AG08396 (cell line): ENCODE measurements around the gene NRL.

ENCODE experiments used
- DNase-seq: peaks from one replicate; pipeline ENCODE4 v3.0.0; 2012; ENCODE audit warnings: low spot score, mixed read lengths

NRL gene

GRCh38 chr14:24080888-24081738, 33.6 kb downstream of the NRL start:
- DNase-seq = peak; percentile 77

GRCh38 chr14:24080142-24080530, 34.6 kb downstream of the NRL start:
- no peak for DNase-seq

DNA sequence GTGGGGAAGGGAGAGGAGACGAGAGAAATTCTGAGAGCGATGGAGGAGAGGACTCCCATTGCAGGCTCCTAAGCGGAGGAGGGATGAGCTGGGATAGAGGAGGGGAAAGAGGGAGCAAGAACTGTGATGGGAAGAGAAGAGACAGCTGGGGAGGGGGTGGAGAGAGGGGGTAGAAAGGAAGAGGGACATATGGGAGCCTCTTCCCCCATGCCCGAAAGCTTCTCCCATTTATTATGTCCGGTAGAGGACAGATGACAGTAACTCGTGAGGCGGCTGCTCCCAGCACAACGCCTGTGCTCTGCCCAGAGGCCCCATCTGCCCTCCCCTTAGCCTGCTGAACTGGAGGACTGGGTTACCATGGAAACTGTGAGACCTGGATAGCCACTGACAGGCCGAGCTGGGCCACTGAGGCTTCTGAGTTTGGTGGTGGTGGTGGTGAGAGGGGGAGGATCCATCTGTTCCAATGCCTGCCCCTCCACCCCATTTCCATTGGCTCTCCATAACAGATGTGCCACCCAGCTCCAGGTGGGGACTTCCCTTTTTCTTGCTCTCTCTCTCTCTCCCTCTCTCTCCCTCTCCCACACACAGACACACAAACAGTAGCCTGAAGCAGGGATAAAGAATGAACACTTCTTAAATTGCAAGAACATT, 35.1 kb downstream of the NRL start:
- no peak for DNase-seq

DNA sequence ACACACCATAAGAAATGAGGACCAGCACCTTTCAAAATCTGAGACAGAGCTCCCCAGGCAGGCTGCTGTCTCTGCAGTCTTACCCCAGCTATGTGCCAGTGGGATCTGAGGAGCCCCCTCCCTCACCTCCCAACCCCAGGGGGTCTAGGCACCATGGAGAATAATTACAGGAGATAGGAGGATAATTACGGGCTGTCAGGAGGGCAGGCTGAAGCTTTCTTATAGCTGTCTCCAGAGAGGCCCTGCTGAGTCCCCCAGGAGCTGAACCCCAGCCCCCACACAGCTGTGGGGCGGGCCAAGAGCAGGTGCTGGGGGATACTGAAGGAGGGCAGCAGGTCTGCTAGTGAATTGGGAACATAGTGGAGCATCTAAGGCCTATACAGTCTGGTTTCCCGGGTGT, 36.6 kb downstream of the NRL start:
- no peak for DNase-seq

DNA sequence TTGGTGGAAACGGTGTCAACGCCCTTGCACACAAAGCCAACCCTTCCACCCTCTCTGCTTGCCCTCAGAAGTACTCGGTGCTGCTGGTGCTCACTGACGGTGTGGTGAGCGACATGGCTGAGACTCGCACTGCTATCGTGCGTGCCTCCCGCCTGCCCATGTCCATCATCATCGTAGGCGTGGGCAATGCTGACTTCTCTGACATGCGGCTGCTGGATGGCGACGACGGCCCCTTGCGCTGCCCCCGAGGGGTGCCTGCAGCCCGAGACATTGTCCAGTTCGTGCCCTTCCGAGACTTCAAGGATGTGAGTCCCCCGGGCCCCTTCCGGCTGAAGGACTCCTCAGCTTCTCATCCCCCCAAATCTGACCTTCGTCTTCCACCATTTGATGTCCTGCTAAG, 37.7 kb downstream of the NRL start:
- no peak for DNase-seq

- no peak for DNase-seq
These were observed 38.5 kb downstream of the NRL start for GRCh38 chr14:24076302-24076601.

GRCh38 chr14:24075485-24076301, 39.1 kb downstream of the NRL start:
- no peak for DNase-seq

DNA sequence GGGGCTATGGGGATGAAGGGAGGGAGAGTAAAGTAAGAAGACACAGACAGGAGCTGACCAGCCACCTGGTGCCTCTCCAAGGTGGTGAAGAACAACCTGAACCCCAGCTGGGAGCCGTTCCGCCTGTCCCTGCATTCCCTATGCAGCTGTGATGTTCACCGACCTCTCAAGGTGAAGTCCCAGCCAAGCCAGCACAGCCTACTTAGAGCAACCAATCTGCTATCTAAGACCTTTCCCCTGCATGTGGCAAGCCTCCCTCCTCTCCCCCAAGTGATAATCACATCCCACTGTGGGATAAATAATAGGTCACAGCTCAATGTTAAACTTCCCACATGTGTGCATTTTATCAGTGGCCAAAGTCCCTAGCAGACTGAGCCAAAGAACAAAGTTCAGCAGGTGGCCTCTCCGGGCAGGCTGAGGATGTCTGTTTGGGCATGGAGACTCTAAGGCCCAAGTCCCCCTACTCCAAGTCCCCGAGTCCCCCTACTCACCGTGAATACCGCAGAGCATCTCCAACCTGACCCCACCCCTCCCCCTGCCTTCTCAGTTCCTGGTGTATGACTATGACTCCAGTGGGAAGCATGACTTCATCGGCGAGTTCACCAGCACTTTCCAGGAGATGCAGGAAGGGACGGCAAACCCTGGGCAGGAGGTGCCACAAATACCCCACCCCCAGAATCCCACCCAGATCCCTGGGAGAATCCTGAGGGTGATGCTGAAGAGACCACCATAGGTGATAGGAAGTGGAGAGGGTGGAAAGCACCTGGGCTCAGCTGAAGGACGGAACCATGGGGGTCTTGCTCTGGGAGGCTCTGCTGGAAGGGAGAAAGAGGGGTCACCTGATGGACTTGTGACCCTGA, 39.9 kb downstream of the NRL start:
- DNase-seq = no peak

DNA sequence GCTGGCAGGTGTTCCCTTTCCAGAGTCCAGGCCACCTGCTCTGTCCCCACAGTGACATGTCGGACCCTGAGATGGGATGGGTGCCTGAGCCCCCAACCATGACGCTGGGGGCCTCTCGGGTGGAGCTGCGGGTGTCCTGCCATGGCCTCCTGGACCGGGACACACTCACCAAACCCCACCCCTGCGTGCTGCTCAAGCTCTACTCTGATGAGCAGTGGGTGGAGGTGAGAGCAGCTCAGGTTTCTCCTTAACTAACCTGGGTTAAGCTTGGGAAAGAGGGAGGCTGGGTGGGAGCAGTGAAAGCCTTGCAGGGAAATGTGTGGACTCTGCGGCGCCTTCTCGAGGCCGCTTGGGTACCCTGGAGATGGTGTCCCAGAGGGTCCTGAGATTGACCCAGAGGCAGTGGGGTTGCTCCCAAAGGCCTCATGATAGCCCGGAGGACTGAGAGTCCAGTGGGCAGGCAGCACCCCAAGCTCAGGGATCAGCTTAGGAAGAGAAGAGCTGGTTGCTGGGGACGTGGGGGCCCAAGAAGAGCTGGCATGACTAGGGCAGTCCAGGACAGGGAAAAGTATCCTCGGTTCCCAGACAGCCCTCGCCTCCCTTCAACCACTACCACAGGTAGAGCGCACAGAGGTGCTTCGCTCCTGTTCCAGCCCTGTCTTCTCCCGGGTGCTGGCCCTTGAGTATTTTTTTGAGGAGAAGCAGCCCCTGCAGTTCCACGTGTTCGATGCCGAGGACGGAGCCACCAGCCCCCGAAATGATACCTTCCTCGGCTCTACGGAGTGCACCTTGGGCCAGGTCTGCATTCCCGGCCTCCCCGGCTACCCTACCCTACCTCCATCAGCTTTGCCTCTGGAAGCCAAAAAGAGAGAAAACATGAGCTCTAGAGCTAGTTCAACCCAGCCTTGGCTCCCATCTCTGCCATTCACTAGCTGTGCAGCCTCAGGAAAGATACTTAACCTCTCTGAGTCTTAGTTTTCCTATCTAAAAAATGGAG, 41.6 kb downstream of the NRL start:
- DNase-seq = no peak

GRCh38 chr14:24072436-24072835, 42.3 kb downstream of the NRL start:
- no peak for DNase-seq

- no peak for DNase-seq
These were observed 42.8 kb downstream of the NRL start for GRCh38 chr14:24071836-24072430.

GRCh38 chr14:24071144-24071697, 43.5 kb downstream of the NRL start, which contains the start of gene CPNE6:
Gene CPNE6 (plus strand): TSS chr14:24071562. CDS start chr14:24072937, 1,375 bp downstream.
- DNase-seq = no peak

DNA sequence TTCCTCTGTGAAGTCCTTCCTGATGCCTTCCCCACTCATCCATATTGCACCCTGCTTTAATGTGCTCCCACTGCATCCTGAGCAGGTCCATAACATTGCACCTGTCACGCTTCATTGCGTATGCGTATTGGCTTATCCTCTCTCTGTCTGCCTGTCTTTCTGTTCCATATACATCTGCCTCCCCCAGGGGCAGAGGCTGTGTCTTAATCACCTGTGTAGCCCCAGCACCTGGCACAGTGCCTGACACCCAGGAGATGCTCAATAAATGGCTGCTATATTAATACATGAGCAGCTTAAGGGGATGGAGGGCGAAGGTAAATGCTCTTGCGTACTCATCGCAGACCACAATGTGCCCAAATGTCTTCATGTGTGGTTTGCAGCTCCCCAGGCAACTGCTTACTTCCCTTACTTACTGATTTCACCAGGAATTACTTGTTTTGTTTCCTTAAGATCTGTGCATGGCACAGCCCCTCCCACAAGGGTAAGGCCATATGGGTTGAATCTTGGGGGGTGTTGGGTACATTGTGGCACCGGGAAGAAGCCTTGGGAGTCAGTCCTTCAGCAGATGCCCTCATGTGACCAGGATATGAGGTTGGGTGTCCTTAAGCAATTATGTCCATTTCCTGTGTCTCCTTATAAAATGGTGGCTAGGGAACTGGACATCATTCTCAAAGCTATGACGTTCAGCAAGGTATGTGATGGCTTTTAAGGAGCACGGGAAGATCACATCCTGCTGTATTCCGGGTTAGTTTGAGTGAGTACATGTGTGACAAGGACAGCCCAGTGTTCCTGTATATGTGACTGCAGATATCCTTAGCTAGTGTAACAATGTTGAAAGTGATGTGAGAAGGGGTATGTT, 44.2 kb downstream of the NRL start:
- DNase-seq = no peak

GRCh38 chr14:24069411-24069735, 45.4 kb downstream of the NRL start:
- no peak for DNase-seq

GRCh38 chr14:24068711-24069410, 45.9 kb downstream of the NRL start:
- no peak for DNase-seq

- DNase-seq = no peak
These were observed 47.3 kb downstream of the NRL start for GRCh38 chr14:24067133-24068082.

GRCh38 chr14:24066496-24067132, 48.1 kb downstream of the NRL start:
- DNase-seq = no peak
